A673 (cell line): Measurements from ENCODE around the gene TREX2. TPM values are rescaled to one million over a fixed set of nuclear protein-coding genes. Genes with fewer than 3 reads are reported as not detected.

Experiments used
- BruUV-seq: library from RNA; stranded (reverse); fragments of 400-500 nt; replicated peaks from 2 replicates; lab custom pipeline; 2021; lab: Mats Ljungman, UMichigan
- CTCF ChIA-PET: fragments of 300-600 bp; sonication (Branson Sonifier 250); formaldehyde crosslinking; loops from one replicate; lab custom pipeline; 2022; ENCODE audit warnings: antibody characterized with exemption; lab: Charles Lee
- POLR2A ChIA-PET: fragments of 300-600 bp; sonication (Branson Sonifier 250); formaldehyde crosslinking; loops from one replicate; lab custom pipeline; 2022; ENCODE audit warnings: antibody characterized with exemption; ENCODE audit not compliant: low non-redundant PET; lab: Charles Lee
- DNase-seq: peaks from one replicate; pipeline ENCODE4 v3.0.0-alpha.2; 2015; ENCODE audit warnings: low spot score
- H3K27ac ChIP-seq: fragments of 200-600 bp; sonication (generic); 2 replicates; pipeline ENCODE4 v1.5.1; 2016; ENCODE audit warnings: mixed run types, low read depth, mild to moderate bottlenecking, mixed read lengths, antibody characterized with exemption, low read length; ENCODE audit not compliant: poor library complexity, severe bottlenecking
- H3K27me3 ChIP-seq: fragments of 200-600 bp; sonication (generic); replicated peaks from 2 replicates; pipeline ENCODE4 v1.6.1; 2017; ENCODE audit warnings: mixed run types, low read depth, mild to moderate bottlenecking, mixed read lengths, antibody characterized with exemption, low read length; ENCODE audit not compliant: insufficient read depth, poor library complexity
- H3K36me3 ChIP-seq: fragments of 200-600 bp; sonication (generic); 2 replicates; pipeline ENCODE4 v1.6.1; 2016; ENCODE audit warnings: mixed run types, mild to moderate bottlenecking, mixed read lengths, antibody characterized with exemption, low read length; ENCODE audit not compliant: insufficient read depth, poor library complexity, severe bottlenecking
- H3K4me1 ChIP-seq: fragments of 200-600 bp; sonication (generic); 2 replicates; pipeline ENCODE4 v1.6.1; 2017; ENCODE audit warnings: mixed run types, mild to moderate bottlenecking, mixed read lengths, antibody characterized with exemption, low read length; ENCODE audit not compliant: insufficient read depth, poor library complexity, severe bottlenecking
- H3K4me3 ChIP-seq: fragments of 200-600 bp; sonication (generic); 2 replicates; pipeline ENCODE4 v1.5.1; 2016; ENCODE audit warnings: low read depth, mixed run types, mild to moderate bottlenecking, mixed read lengths, low read length; ENCODE audit not compliant: poor library complexity, severe bottlenecking
- H3K9me3 ChIP-seq: fragments of 200-600 bp; sonication (generic); 2 replicates; pipeline ENCODE4 v1.6.1; 2016; ENCODE audit warnings: mixed run types, low read depth, mild to moderate bottlenecking, mixed read lengths, antibody characterized with exemption, low read length; ENCODE audit not compliant: poor library complexity, severe bottlenecking
- CTCF ChIP-seq: fragments of 300-800, 200-600 bp; sonication (generic); conservative IDR thresholded peaks from 2 replicates; pipeline ENCODE4 v1.5.1; 2017; ENCODE audit warnings: low read depth, mild to moderate bottlenecking, antibody characterized with exemption, low read length, moderate library complexity, mixed read lengths
- EZH2 ChIP-seq: fragments of 200-600 bp; sonication (generic); IDR thresholded peaks from 2 replicates; pipeline ENCODE4 v1.6.1; 2017; ENCODE audit warnings: borderline replicate concordance, low read depth, mild to moderate bottlenecking, mixed read lengths, antibody characterized with exemption, low read length; ENCODE audit not compliant: poor library complexity, severe bottlenecking
- intact Hi-C: fragments of 100-400 bp; cut with micrococcal nuclease; formaldehyde crosslinking; loops from one replicate; pipeline ENCODE4 v1.10.0; 2022; ENCODE audit not compliant: unreplicated experiment
- total RNA-seq: library from RNA; stranded (reverse); gene quantifications from 2 replicates; pipeline ENCODE4 v1.2.3, GENCODE V29; 2021

TREX2 gene
- total RNA-seq, 1 experiment from 2014 or later = 0.77 TPM

DNA sequence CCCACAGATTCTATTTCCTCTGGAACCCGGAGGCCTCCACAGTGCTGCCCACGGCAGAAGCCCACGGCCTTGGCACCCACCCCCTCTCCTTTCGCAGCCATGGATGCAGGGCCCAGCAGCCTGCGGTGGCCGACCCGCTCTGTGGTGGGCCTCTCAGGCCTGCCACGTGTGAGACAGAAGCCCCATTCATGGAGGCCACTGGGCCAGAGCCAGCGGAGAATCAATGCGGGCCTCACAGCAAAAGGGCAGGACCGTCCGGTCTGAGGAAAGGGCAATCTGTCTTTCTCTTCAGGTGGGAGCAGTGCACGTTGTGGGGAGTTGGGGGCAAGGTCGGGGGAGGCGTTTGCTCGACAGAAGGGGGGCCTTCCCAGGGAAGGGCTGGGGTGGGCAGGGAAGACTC lies 32.9 kb upstream of the TREX2 start:
- Histone ChIP-seq H3K27me3 (no peaks in the 10 kb centered on the region), H3K36me3 (no peaks in the 10 kb centered on the region), H3K27ac (no peak overlapping the region), H3K4me3 (no peak overlapping the region), H3K4me1 (peaks cover 31% of the 10 kb centered on the region), H3K9me3 (no peaks in the 10 kb centered on the region)
- intact Hi-C loops = no loop called here
- no peak for DNase-seq
- CTCF ChIA-PET = no interaction called here
- POLR2A ChIA-PET = no interaction called here
- no TSS peak for BruUV-seq
- TF ChIP-seq EZH2 (no peak), CTCF (no peak)

DNA sequence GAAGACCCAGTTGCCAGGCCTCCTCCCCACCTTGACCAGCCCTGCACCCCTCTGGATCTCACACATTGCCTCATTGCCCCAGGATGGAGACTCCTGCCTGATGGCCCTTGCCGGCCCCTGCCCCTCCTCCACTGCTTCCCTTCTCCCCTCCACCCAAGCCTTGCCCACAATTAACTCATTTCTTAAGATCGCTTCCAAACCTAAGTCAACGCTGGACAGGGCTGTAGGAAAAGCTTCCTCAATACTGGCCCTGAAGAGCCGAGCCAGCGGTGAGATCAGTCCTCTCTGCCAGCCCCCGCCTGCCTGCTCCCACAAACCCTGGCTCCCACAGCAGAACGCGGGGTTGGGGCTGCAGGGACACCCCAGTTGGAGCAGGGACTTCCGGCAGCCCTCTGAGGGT lies 32.0 kb upstream of the TREX2 start:
- H3K4me3 ChIP-seq = no peak overlapping the region
- intact Hi-C loops = no loop called here
- no TSS peak for BruUV-seq
- peak overlapping the region; percentile 71 for H3K27ac ChIP-seq
- CTCF ChIA-PET = no interaction called here
- no peaks in the 10 kb centered on the region for H3K27me3 ChIP-seq
- no peaks in the 10 kb centered on the region for H3K9me3 ChIP-seq
- no peaks in the 10 kb centered on the region for H3K36me3 ChIP-seq
- H3K4me1 ChIP-seq = peaks cover 31% of the 10 kb centered on the region
- TF ChIP-seq CTCF (no peak), EZH2 (no peak)
- POLR2A ChIA-PET = no interaction called here
- no peak for DNase-seq

DNA sequence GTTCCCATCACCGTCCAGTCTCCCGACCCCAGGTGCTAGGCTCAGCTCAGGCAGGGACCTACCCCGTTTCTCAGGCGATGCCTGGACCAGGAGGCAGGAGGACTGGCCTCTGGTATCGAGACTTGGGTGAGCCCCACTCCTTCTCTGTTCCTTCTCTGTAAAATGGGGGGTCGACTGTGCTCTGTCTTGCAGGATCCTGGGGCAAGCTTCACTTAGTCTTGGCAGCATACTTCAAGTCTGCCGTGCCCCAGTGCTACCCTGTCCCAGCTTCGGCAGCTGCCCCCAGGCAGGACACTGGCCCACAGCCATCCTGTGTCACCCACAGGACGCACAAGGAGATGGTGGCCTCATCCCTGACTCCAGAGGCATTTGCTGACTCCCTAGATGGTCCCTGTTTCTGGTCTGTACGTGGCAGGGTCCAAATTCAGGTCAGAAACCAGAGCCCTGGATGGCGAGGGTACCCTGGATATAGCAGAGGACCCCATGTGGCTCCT lies 31.6 kb upstream of the TREX2 start:
- Histone ChIP-seq H3K27ac (peak overlapping the region; percentile 71), H3K36me3 (no peaks in the 10 kb centered on the region), H3K4me3 (no peak overlapping the region), H3K9me3 (no peaks in the 10 kb centered on the region), H3K4me1 (peaks cover 31% of the 10 kb centered on the region), H3K27me3 (no peaks in the 10 kb centered on the region)
- DNase-seq = no peak
- intact Hi-C loops = no loop called here
- CTCF ChIA-PET = no interaction called here
- no TSS peak for BruUV-seq
- no peak for TF ChIP-seq EZH2
- no peak for TF ChIP-seq CTCF
- POLR2A ChIA-PET = no interaction called here
